Right lobe of liver (tissue), 6 donors: ENCODE measurements around the gene UPK2. TPM values are rescaled to one million over a fixed set of nuclear protein-coding genes. Genes with fewer than 3 reads are reported as not detected.

Experiments
- ATAC-seq, 4 donors: fragments of 200-7000 bp; cut with Tn5 transposase; one replicate each; pipeline ENCODE4 v1.9.1; 2020; ENCODE audit warnings: mild to moderate bottlenecking in 4 of 4, moderate library complexity in 4 of 4
- DNase-seq, 3 donors: peaks; one replicate each; pipeline ENCODE4 v3.0.0-alpha.2; 2020
- H3K27ac ChIP-seq, 3 donors: fragments of 200-600 bp; one replicate each; pipeline ENCODE4 v1.8.0; 2022
- H3K27me3 ChIP-seq, 2 donors: fragments of 200-600 bp; one replicate each; pipeline ENCODE4 v1.8.0; 2022
- H3K36me3 ChIP-seq, 4 donors: fragments of 200-600 bp; sonication (generic) in 1 of 4; one replicate each; pipeline versions ENCODE4 v1.5.1 to v1.8.0; 2017 to 2022; ENCODE audit warnings: control low read depth in 1 of 4
- H3K4me1 ChIP-seq, 4 donors: fragments of 200-600 bp; sonication (generic) in 1 of 4; one replicate each; pipeline versions ENCODE4 v1.5.1 to v1.8.0; 2017 to 2022; ENCODE audit warnings: control low read depth in 1 of 4
- H3K4me3 ChIP-seq, 3 donors: fragments of 200-600 bp; one replicate each; pipeline ENCODE4 v1.8.0; 2022
- H3K9me3 ChIP-seq, 4 donors: fragments of 200-600 bp; sonication (generic) in 1 of 4; one replicate each; pipeline versions ENCODE4 v1.5.1 to v1.8.0; 2017 to 2022; ENCODE audit warnings: control low read depth in 1 of 4
- POLR2A ChIP-seq: fragments of 450-650 bp; IDR thresholded peaks from one replicate; pipeline ENCODE4 v1.6.1; 2017; ENCODE audit warnings: antibody characterized with exemption, mild to moderate bottlenecking
- WGBS: methylation state at CpG from one replicate; pipeline ENCODE4 v1.1.6; 2018; ENCODE audit warnings: low coverage, low lambda C conversion rate; ENCODE audit not compliant: insufficient coverage; ENCODE audit errors: missing lambda C conversion rate; 5-methylcytosine and 5-hydroxymethylcytosine counted together
- intact Hi-C, 2 donors: fragments of 100-400 bp; cut with DNase I; formaldehyde crosslinking; loops; one replicate each; pipeline versions ENCODE4 v1.11.2 to v1.14.1; 2022
- total RNA-seq, 6 experiments: library from RNA; depleted of rRNA in 2 of 6; stranded (reverse); fragments of >200 nt in 2 of 6; fragmentation: NEBNext Ultra II Directional in 3 of 6; extraction: Animal tissue kit (Norgen Biotek cat#: 25700) in 3 of 6; gene quantifications; one replicate each; pipeline versions ENCODE4 v1.1.0 to v1.2.4, GENCODE V29; 2016 to 2023
- TF ChIP-seq, protein P1 (sequence below), 4 donors: fragments of 200-600 bp in 3 of 4; fragments of 450-650 bp in 1 of 4; IDR thresholded peaks; one replicate each; pipeline versions ENCODE4 v1.5.1 to v1.8.0; 2016 to 2022; ENCODE audit warnings: antibody characterized with exemption in 4 of 4, mild to moderate bottlenecking in 2 of 4
- donor health status: DM: no; HTN: yes; CAD: no.
- donor health status: DM: no; HTN: no; CAD: no.
- donor health status: DM: no; HTN: no; CAD: no.
- donor health status: DM: no; HTN: yes; CAD: no.
- donor health status: DM: no; HTN: yes; CAD: no.

UPK2 gene
- total RNA-seq, 6 experiments from 2014 or later, result not detected

GRCh38 chr11:118929501-118930093 lies 26.5 kb upstream of the UPK2 start:
- Histone ChIP-seq H3K4me3 (peak overlapping the region; percentile 74 to 85 (median 77)), H3K4me1 (peaks cover 0 to 19% (median 2%) of the 10 kb centered on the region in 4 donors), H3K9me3 (no peaks in the 10 kb centered on the region), H3K36me3 (no peaks in the 10 kb centered on the region), H3K27me3 (no peaks in the 10 kb centered on the region), H3K27ac (peak overlapping the region; percentile 89 to 94 (median 91))
- TF ChIP-seq, protein P1, sequence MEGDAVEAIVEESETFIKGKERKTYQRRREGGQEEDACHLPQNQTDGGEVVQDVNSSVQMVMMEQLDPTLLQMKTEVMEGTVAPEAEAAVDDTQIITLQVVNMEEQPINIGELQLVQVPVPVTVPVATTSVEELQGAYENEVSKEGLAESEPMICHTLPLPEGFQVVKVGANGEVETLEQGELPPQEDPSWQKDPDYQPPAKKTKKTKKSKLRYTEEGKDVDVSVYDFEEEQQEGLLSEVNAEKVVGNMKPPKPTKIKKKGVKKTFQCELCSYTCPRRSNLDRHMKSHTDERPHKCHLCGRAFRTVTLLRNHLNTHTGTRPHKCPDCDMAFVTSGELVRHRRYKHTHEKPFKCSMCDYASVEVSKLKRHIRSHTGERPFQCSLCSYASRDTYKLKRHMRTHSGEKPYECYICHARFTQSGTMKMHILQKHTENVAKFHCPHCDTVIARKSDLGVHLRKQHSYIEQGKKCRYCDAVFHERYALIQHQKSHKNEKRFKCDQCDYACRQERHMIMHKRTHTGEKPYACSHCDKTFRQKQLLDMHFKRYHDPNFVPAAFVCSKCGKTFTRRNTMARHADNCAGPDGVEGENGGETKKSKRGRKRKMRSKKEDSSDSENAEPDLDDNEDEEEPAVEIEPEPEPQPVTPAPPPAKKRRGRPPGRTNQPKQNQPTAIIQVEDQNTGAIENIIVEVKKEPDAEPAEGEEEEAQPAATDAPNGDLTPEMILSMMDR (IDR thresholded peaks at IDR 0.05), result no peak
- no peak for TF ChIP-seq POLR2A
- 4% methylated on average over 15 of the region's 26 CpGs for WGBS
- ATAC-seq, result peak; percentile 18 to 45 (median 30)
- DNase-seq, result peak; percentile 79 to 91 (median 90)
- intact Hi-C loops, result no loop called here

GRCh38 chr11:118930094-118930712 lies 25.9 kb upstream of the UPK2 start:
- H3K9me3 ChIP-seq, result no peaks in the 10 kb centered on the region
- WGBS, result 0% methylated on average over 17 of the region's 20 CpGs
- peak overlapping the region; percentile 74 to 85 (median 77) for H3K4me3 ChIP-seq
- peak overlapping the region; percentile 89 to 94 (median 91) for H3K27ac ChIP-seq
- peak; percentile 51 to 68 (median 62) for ATAC-seq
- H3K36me3 ChIP-seq, result no peaks in the 10 kb centered on the region
- DNase-seq, result peak; percentile 75 to 94 (median 90)
- H3K4me1 ChIP-seq, result peaks cover 0 to 19% (median 2%) of the 10 kb centered on the region in 4 donors
- intact Hi-C loops, result no loop called here
- TF ChIP-seq, protein P1 (IDR thresholded peaks at IDR 0.05), result peak; percentile 92 to 98 (median 95)
- no peak for TF ChIP-seq POLR2A
- H3K27me3 ChIP-seq, result no peaks in the 10 kb centered on the region

GRCh38 chr11:118931571-118931970 lies 24.5 kb upstream of the UPK2 start:
- intact Hi-C loops, result no loop called here
- ATAC-seq, result no peak
- no peak overlapping the region for H3K4me3 ChIP-seq

DNA sequence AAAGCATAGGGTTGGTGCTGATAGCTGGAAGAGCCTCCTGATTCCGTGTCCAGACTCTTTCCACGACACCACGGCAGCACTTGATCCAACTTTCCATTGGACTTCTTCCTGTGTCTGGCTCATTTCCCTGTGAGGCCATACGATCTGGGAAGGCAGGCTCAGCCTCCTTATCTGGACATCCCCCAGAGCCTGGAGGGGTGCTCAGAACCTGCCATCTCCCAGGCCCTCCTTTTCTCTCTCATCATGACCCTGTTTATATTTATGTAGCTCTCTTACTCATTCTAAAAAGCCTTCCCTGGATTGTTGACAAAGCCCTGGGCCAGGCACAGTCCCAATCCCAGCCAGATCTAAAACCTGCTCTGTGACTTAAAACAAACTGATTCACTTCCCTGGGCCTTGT lies 22.6 kb upstream of the UPK2 start:
- H3K9me3 ChIP-seq, result no peaks in the 10 kb centered on the region
- no peak overlapping the region for H3K4me3 ChIP-seq
- DNase-seq (no peak), ATAC-seq (no peak)
- intact Hi-C loops, result no loop called here
- 20% methylated on average over 1 of the region's 4 CpGs for WGBS
- no peaks in the 10 kb centered on the region for H3K27me3 ChIP-seq
- H3K36me3 ChIP-seq, result no peaks in the 10 kb centered on the region
- no peak overlapping the region for H3K27ac ChIP-seq
- H3K4me1 ChIP-seq, result peaks cover 0 to 13% (median 2%) of the 10 kb centered on the region in 4 donors
- no peak for TF ChIP-seq POLR2A
- TF ChIP-seq, protein P1 (IDR thresholded peaks at IDR 0.05), result no peak

More at GRCh38 chr11:118931571-118931970, 24.5 kb upstream of the UPK2 start:
- no peaks in the 10 kb centered on the region for H3K9me3 ChIP-seq
- no peaks in the 10 kb centered on the region for H3K27me3 ChIP-seq
- H3K4me1 ChIP-seq, result peaks cover 0 to 18% (median 2%) of the 10 kb centered on the region in 4 donors
- no peaks in the 10 kb centered on the region for H3K36me3 ChIP-seq
- TF ChIP-seq, protein P1 (IDR thresholded peaks at IDR 0.05), result no peak
- TF ChIP-seq POLR2A, result no peak
- DNase-seq, result no peak
- no peak overlapping the region for H3K27ac ChIP-seq
